ENCODE measurements around the gene CARD16. TPM values are rescaled to one million over a fixed set of nuclear protein-coding genes. Genes with fewer than 3 reads are reported as not detected.

CARD16 gene
- total RNA-seq, 1 experiment from 2014 or later = not detected

DNA sequence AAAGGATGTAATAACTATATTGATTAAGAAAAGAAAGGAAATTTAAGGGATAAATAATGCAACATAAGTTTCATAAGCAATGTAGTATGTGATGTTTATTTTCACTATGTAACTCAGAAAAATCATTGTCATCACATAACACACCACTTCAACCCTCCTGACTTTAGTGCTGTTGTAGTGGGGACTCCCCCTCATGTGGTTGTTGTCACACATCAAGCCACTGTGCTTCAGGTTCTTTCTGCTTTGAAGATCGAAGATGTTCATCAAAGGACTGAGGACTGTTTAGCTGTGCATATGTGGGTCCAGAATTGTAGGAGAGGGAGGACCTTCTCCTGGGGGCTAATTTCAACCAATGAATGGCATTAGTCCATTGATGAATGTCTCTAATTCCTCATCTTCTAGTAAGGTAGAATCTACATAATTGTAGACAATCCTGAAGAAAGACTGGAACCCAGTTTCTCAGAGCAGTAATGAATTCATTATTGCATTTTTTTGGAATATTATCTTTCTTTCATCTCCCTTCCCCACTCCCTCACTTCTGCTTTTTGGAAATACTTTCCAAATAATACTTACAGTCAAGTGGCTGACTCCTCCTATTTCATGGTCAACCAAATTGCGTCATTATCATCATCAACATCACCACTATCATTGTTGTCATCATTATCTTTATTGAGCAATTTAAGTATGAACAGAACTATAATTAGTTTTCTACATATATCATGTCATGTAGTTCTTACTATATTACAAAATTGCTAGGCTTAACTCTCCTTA lies 9.8 kb upstream of the CARD16 start (continued):
- TF ChIP-seq, protein P1, sequence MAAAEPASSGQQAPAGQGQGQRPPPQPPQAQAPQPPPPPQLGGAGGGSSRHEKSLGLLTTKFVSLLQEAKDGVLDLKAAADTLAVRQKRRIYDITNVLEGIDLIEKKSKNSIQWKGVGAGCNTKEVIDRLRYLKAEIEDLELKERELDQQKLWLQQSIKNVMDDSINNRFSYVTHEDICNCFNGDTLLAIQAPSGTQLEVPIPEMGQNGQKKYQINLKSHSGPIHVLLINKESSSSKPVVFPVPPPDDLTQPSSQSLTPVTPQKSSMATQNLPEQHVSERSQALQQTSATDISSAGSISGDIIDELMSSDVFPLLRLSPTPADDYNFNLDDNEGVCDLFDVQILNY (CRISPR knock-in tag; IDR thresholded peaks at IDR 0.05) = no peak
- TF ChIP-seq ZNF121 (CRISPR knock-in tag; IDR thresholded peaks at IDR 0.05) (no peak), ATF1 (CRISPR knock-in tag; IDR thresholded peaks at IDR 0.05) (no peak)
- TF ChIP-seq, protein P2, sequence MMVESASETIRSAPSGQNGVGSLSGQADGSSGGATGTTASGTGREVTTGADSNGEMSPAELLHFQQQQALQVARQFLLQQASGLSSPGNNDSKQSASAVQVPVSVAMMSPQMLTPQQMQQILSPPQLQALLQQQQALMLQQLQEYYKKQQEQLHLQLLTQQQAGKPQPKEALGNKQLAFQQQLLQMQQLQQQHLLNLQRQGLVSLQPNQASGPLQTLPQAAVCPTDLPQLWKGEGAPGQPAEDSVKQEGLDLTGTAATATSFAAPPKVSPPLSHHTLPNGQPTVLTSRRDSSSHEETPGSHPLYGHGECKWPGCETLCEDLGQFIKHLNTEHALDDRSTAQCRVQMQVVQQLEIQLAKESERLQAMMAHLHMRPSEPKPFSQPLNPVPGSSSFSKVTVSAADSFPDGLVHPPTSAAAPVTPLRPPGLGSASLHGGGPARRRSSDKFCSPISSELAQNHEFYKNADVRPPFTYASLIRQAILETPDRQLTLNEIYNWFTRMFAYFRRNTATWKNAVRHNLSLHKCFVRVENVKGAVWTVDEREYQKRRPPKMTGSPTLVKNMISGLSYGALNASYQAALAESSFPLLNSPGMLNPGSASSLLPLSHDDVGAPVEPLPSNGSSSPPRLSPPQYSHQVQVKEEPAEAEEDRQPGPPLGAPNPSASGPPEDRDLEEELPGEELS (CRISPR knock-in tag; IDR thresholded peaks at IDR 0.05) = no peak
- TF ChIP-seq, protein P3, sequence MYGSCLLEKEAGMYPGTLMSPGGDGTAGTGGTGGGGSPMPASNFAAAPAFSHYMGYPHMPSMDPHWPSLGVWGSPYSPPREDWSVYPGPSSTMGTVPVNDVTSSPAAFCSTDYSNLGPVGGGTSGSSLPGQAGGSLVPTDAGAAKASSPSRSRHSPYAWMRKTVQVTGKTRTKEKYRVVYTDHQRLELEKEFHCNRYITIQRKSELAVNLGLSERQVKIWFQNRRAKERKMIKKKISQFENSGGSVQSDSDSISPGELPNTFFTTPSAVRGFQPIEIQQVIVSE (CRISPR knock-in tag; IDR thresholded peaks at IDR 0.05; ENCODE audit: borderline replicate concordance) = no peak
- TF ChIP-seq, protein P4, sequence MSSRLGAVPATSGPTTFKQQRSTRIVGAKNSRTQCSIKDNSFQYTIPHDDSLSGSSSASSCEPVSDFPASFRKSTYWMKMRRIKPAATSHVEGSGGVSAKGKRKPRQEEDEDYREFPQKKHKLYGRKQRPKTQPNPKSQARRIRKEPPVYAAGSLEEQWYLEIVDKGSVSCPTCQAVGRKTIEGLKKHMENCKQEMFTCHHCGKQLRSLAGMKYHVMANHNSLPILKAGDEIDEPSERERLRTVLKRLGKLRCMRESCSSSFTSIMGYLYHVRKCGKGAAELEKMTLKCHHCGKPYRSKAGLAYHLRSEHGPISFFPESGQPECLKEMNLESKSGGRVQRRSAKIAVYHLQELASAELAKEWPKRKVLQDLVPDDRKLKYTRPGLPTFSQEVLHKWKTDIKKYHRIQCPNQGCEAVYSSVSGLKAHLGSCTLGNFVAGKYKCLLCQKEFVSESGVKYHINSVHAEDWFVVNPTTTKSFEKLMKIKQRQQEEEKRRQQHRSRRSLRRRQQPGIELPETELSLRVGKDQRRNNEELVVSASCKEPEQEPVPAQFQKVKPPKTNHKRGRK (CRISPR knock-in tag; IDR thresholded peaks at IDR 0.05; ENCODE audit: borderline replicate concordance) = no peak

DNA sequence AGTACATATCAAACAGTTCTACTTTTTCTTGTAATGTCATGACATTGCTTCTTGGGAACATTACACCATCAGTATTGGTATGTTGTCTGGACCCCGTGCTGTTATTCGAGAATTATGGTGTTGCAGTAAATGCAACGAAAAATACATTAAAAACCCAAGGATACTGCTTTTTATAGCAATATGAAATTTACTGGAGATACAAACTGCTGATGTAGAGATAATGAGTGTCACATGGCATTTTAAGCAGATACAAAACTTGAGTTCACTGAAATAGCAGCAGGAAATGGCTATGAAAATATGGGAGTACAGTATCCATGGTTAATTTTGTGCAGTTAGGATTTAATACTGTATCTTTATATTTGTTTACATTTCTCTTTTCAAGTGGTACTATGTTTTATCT lies 7.4 kb upstream of the CARD16 start:
- ChIA-PET CTCF (no interaction called here), POLR2A (no interaction called here)
- no peak for TF ChIP-seq CREM (CRISPR knock-in tag; IDR thresholded peaks at IDR 0.05)
- Mint-ChIP-seq H3K27ac (no peak overlapping the region), H3K27me3 (ENCODE audit: low read depth) (no peaks in the 10 kb centered on the region), H3K4me1 (no peaks in the 10 kb centered on the region), H3K36me3 (no peaks in the 10 kb centered on the region), H3K9me3 (no peaks in the 10 kb centered on the region), H3K4me3 (no peak overlapping the region)
- DNase-seq (ENCODE audit: low spot score) (no peak), ATAC-seq (no peak)

DNA sequence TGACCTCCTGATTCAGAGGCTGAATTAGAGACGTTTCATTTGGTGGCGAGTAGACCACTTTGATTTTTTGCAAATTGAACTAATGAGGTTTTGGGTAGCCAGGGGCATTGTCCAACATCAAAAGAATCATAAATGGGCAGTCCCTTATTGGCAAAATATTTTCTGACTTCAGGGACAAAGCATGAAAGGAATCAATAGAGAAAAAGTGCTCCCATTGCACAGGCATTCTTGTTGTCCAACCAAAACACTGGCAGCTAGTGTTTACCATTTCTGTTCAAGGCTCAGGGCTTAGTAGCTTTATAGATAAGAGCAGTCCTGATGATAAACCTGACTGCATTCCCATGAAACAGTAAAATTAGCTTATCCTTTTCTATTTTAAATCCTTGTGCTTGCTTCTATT lies 6.4 kb upstream of the CARD16 start:
- no peak for DNase-seq (ENCODE audit: low spot score)
- H3K36me3 Mint-ChIP-seq = no peaks in the 10 kb centered on the region
- no peak for TF ChIP-seq ETV6 (CRISPR knock-in tag; IDR thresholded peaks at IDR 0.05)
- no peak for TF ChIP-seq ZNF317 (CRISPR knock-in tag; IDR thresholded peaks at IDR 0.05; ENCODE audit: borderline replicate concordance, low read depth)
- TF ChIP-seq NFE2L1 (CRISPR knock-in tag; IDR thresholded peaks at IDR 0.05) = no peak
- TF ChIP-seq, protein P5, sequence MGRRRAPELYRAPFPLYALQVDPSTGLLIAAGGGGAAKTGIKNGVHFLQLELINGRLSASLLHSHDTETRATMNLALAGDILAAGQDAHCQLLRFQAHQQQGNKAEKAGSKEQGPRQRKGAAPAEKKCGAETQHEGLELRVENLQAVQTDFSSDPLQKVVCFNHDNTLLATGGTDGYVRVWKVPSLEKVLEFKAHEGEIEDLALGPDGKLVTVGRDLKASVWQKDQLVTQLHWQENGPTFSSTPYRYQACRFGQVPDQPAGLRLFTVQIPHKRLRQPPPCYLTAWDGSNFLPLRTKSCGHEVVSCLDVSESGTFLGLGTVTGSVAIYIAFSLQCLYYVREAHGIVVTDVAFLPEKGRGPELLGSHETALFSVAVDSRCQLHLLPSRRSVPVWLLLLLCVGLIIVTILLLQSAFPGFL (CRISPR knock-in tag; IDR thresholded peaks at IDR 0.05; ENCODE audit: borderline replicate concordance) = no peak
- TF ChIP-seq TP53 (CRISPR knock-in tag; IDR thresholded peaks at IDR 0.05) = no peak
- no peak for TF ChIP-seq ELF4 (CRISPR knock-in tag; IDR thresholded peaks at IDR 0.05; ENCODE audit: low read depth)
- TF ChIP-seq, protein P6, sequence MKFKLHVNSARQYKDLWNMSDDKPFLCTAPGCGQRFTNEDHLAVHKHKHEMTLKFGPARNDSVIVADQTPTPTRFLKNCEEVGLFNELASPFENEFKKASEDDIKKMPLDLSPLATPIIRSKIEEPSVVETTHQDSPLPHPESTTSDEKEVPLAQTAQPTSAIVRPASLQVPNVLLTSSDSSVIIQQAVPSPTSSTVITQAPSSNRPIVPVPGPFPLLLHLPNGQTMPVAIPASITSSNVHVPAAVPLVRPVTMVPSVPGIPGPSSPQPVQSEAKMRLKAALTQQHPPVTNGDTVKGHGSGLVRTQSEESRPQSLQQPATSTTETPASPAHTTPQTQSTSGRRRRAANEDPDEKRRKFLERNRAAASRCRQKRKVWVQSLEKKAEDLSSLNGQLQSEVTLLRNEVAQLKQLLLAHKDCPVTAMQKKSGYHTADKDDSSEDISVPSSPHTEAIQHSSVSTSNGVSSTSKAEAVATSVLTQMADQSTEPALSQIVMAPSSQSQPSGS (CRISPR knock-in tag; IDR thresholded peaks at IDR 0.05; ENCODE audit: borderline replicate concordance, low read depth) = no peak
- TF ChIP-seq, protein P7, sequence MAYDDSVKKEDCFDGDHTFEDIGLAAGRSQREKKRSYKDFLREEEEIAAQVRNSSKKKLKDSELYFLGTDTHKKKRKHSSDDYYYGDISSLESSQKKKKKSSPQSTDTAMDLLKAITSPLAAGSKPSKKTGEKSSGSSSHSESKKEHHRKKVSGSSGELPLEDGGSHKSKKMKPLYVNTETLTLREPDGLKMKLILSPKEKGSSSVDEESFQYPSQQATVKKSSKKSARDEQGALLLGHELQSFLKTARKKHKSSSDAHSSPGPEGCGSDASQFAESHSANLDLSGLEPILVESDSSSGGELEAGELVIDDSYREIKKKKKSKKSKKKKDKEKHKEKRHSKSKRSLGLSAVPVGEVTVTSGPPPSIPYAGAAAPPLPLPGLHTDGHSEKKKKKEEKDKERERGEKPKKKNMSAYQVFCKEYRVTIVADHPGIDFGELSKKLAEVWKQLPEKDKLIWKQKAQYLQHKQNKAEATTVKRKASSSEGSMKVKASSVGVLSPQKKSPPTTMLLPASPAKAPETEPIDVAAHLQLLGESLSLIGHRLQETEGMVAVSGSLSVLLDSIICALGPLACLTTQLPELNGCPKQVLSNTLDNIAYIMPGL (CRISPR knock-in tag; IDR thresholded peaks at IDR 0.05) = no peak
- TF ChIP-seq PRRX2 (CRISPR knock-in tag; IDR thresholded peaks at IDR 0.05) = no peak
- TF ChIP-seq, protein P8, sequence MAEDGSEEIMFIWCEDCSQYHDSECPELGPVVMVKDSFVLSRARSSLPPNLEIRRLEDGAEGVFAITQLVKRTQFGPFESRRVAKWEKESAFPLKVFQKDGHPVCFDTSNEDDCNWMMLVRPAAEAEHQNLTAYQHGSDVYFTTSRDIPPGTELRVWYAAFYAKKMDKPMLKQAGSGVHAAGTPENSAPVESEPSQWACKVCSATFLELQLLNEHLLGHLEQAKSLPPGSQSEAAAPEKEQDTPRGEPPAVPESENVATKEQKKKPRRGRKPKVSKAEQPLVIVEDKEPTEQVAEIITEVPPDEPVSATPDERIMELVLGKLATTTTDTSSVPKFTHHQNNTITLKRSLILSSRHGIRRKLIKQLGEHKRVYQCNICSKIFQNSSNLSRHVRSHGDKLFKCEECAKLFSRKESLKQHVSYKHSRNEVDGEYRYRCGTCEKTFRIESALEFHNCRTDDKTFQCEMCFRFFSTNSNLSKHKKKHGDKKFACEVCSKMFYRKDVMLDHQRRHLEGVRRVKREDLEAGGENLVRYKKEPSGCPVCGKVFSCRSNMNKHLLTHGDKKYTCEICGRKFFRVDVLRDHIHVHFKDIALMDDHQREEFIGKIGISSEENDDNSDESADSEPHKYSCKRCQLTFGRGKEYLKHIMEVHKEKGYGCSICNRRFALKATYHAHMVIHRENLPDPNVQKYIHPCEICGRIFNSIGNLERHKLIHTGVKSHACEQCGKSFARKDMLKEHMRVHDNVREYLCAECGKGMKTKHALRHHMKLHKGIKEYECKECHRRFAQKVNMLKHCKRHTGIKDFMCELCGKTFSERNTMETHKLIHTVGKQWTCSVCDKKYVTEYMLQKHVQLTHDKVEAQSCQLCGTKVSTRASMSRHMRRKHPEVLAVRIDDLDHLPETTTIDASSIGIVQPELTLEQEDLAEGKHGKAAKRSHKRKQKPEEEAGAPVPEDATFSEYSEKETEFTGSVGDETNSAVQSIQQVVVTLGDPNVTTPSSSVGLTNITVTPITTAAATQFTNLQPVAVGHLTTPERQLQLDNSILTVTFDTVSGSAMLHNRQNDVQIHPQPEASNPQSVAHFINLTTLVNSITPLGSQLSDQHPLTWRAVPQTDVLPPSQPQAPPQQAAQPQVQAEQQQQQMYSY (CRISPR knock-in tag; IDR thresholded peaks at IDR 0.05) = no peak
- TF ChIP-seq SP1 (CRISPR knock-in tag; conservative IDR thresholded peaks at IDR 0.05) = no peak
- no peak for TF ChIP-seq GRHL2 (CRISPR knock-in tag; IDR thresholded peaks at IDR 0.05; ENCODE audit: insufficient replicate concordance, severe bottlenecking)

More for the DNA sequence above, 6.4 kb upstream of the CARD16 start:
- ATAC-seq = no peak
- no peaks in the 10 kb centered on the region for H3K4me1 Mint-ChIP-seq
- CTCF ChIA-PET = no interaction called here
- no peaks in the 10 kb centered on the region for H3K9me3 Mint-ChIP-seq
- no peak overlapping the region for H3K27ac Mint-ChIP-seq
- no peak overlapping the region for H3K4me3 Mint-ChIP-seq
- no peaks in the 10 kb centered on the region for H3K27me3 Mint-ChIP-seq (ENCODE audit: low read depth)
- POLR2A ChIA-PET = no interaction called here
